ENCODE data around the gene PLXNA2.

DNA sequence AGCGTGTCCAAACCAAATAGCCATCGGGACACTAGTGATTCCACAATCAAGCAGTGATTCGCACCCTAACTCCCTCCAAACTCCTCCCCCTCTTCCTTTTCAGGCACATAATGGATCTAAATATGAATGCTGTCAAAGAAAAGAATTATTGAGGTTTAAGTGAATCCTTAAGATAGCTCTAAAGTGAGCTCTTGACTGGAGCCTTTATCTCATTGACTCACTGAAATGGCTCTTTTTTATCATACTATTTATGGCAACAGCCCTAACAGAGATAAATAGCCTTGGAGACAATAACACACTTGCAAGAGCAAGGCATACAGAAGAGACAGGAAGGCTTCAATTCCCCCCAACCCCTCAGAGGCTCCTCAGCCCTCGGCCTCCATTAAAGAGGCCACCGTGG lies 143.3 kb downstream of the PLXNA2 start:
- TF ChIP-seq, protein P1, sequence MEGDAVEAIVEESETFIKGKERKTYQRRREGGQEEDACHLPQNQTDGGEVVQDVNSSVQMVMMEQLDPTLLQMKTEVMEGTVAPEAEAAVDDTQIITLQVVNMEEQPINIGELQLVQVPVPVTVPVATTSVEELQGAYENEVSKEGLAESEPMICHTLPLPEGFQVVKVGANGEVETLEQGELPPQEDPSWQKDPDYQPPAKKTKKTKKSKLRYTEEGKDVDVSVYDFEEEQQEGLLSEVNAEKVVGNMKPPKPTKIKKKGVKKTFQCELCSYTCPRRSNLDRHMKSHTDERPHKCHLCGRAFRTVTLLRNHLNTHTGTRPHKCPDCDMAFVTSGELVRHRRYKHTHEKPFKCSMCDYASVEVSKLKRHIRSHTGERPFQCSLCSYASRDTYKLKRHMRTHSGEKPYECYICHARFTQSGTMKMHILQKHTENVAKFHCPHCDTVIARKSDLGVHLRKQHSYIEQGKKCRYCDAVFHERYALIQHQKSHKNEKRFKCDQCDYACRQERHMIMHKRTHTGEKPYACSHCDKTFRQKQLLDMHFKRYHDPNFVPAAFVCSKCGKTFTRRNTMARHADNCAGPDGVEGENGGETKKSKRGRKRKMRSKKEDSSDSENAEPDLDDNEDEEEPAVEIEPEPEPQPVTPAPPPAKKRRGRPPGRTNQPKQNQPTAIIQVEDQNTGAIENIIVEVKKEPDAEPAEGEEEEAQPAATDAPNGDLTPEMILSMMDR (conservative IDR thresholded peaks at IDR 0.05; ENCODE audit: low read depth, low read length), result no peak
- no peak for TF ChIP-seq EZH2 (IDR thresholded peaks at IDR 0.05; ENCODE audit: borderline replicate concordance, low read depth, low read length, poor library complexity, severe bottlenecking)
